Small intestine (tissue), 7 donors: Measurements from ENCODE around the gene PATE1. TPM values are rescaled to one million over a fixed set of nuclear protein-coding genes. Genes with fewer than 3 reads are reported as not detected.

Experiments used
- DNase-seq, 2 donors: peaks; one replicate each; pipeline versions ENCODE4 v3.0.0 to v3.0.0-alpha.2; 2013
- FAIRE-seq: peaks from 2 replicates; lab custom pipeline; 2012; peaks lifted over from hg19 to GRCh38; lab: Jason Lieb, UNC
- H3K27ac ChIP-seq, 3 donors: one replicate each; pipeline ENCODE4 v1.5.1; 2013; ENCODE audit warnings: low read length in 2 of 3, mild to moderate bottlenecking in 2 of 3, control low read depth in 1 of 3, inconsistent platforms in 1 of 3, low read depth in 1 of 3, moderate library complexity in 1 of 3
- H3K27me3 ChIP-seq, 3 donors: one replicate each; pipeline ENCODE4 v1.6.1; 2013; ENCODE audit warnings: low read length in 3 of 3, inconsistent platforms in 1 of 3; ENCODE audit not compliant: control insufficient read depth in 3 of 3, insufficient read depth in 3 of 3
- H3K36me3 ChIP-seq, 3 donors: one replicate each; pipeline ENCODE4 v1.6.1; 2013; ENCODE audit warnings: low read length in 3 of 3, inconsistent platforms in 1 of 3, low read depth in 1 of 3, mild to moderate bottlenecking in 1 of 3, moderate library complexity in 1 of 3; ENCODE audit not compliant: control insufficient read depth in 3 of 3, insufficient read depth in 2 of 3
- H3K4me1 ChIP-seq, 3 donors: one replicate each; pipeline ENCODE4 v1.6.1; 2013; ENCODE audit warnings: low read length in 2 of 3, inconsistent platforms in 1 of 3, low read depth in 1 of 3, mild to moderate bottlenecking in 1 of 3, moderate library complexity in 1 of 3; ENCODE audit not compliant: control insufficient read depth in 3 of 3, insufficient read depth in 2 of 3
- H3K4me3 ChIP-seq, 3 donors: one replicate each; pipeline ENCODE4 v1.5.1; 2013; ENCODE audit warnings: low read length in 3 of 3, control low read depth in 1 of 3, inconsistent platforms in 1 of 3, low read depth in 1 of 3, mild to moderate bottlenecking in 1 of 3, moderate library complexity in 1 of 3
- H3K9me3 ChIP-seq, 2 donors: one replicate each; pipeline ENCODE4 v1.6.1; 2013; ENCODE audit warnings: low read depth in 1 of 2, low read length in 1 of 2; ENCODE audit not compliant: control insufficient read depth in 2 of 2, insufficient read depth in 1 of 2
- WGBS, 3 donors: extraction: QIAGEN DNeasy Blood & Tissue Kit; methylation state at CpG; one replicate each; pipeline ENCODE4 v1.1.7; 2013; 5-methylcytosine and 5-hydroxymethylcytosine counted together
- polyA plus RNA-seq, 4 donors: library from polyadenylated mRNA; stranded (reverse) in 3 of 4; unstranded in 1 of 4; fragments of 200-250 nt in 3 of 4; fragments of 120-200 nt in 1 of 4; gene quantifications; one replicate each; pipeline versions ENCODE4 v1.2.1 to v1.2.3, GENCODE V29; 2013
- donor health status: healthy with polysubstance abuse.
- donor health status: control.
- donor health status: control.
- donor health status: Bipolar disorder and iron deficiency.
- donor health status: healthy.

PATE1 gene
- polyA plus RNA-seq, 4 donors = not detected

- Histone ChIP-seq H3K9me3 (no peaks in the 10 kb centered on the region), H3K4me1 (no peaks in the 10 kb centered on the region)
- no peak for FAIRE-seq
Observed at GRCh38 chr11:125743681-125744080, 2.4 kb upstream of the PATE1 start.

GRCh38 chr11:125750629-125751028 is 4.5 kb downstream of the PATE1 start:
- 17 to 39% (median 37%) methylated on average over 2 of the region's 2 CpGs for WGBS, 3 donors
- FAIRE-seq = no peak
- no peaks in the 10 kb centered on the region for H3K9me3 ChIP-seq
- no peak overlapping the region for H3K27ac ChIP-seq
- H3K4me3 ChIP-seq = no peak overlapping the region
- no peak for DNase-seq
- no peaks in the 10 kb centered on the region for H3K27me3 ChIP-seq
- no peaks in the 10 kb centered on the region for H3K4me1 ChIP-seq
- no peaks in the 10 kb centered on the region for H3K36me3 ChIP-seq

More at GRCh38 chr11:125743681-125744080, 2.4 kb upstream of the PATE1 start:
- Histone ChIP-seq H3K4me3 (no peak overlapping the region), H3K36me3 (no peaks in the 10 kb centered on the region), H3K27me3 (no peaks in the 10 kb centered on the region), H3K27ac (no peak overlapping the region)
- no peak for DNase-seq
- WGBS, 3 donors = 77 to 92% (median 89%) methylated on average over 1 of the region's 1 CpG

GRCh38 chr11:125756050-125756449 is 10.0 kb downstream of the PATE1 start:
- H3K4me3 ChIP-seq = no peak overlapping the region
- H3K36me3 ChIP-seq = no peaks in the 10 kb centered on the region
- 63 to 78% (median 68%) methylated on average over 7 of the region's 7 CpGs for WGBS, 3 donors
- DNase-seq = no peak
- no peaks in the 10 kb centered on the region for H3K4me1 ChIP-seq
- H3K27ac ChIP-seq = no peak overlapping the region
- H3K27me3 ChIP-seq = peaks cover 0 to 2% (median 0%) of the 10 kb centered on the region in 3 donors
- FAIRE-seq = no peak
- no peaks in the 10 kb centered on the region for H3K9me3 ChIP-seq

- FAIRE-seq = no peak
- Histone ChIP-seq H3K27ac (no peak overlapping the region), H3K4me1 (no peaks in the 10 kb centered on the region), H3K36me3 (no peaks in the 10 kb centered on the region), H3K27me3 (no peaks in the 10 kb centered on the region), H3K4me3 (no peak overlapping the region), H3K9me3 (no peaks in the 10 kb centered on the region)
- no peak for DNase-seq
- WGBS, 3 donors = 68 to 88% (median 84%) methylated on average over 1 of the region's 1 CpG
Observed at GRCh38 chr11:125762445-125762844, 16.4 kb downstream of the PATE1 start.

GRCh38 chr11:125763483-125763882 is 17.4 kb downstream of the PATE1 start:
- H3K27ac ChIP-seq = no peak overlapping the region
- FAIRE-seq = no peak
- WGBS, 3 donors = 85 to 89% (median 86%) methylated on average over 2 of the region's 2 CpGs
- no peaks in the 10 kb centered on the region for H3K27me3 ChIP-seq
- no peak overlapping the region for H3K4me3 ChIP-seq
- no peaks in the 10 kb centered on the region for H3K36me3 ChIP-seq
- DNase-seq = no peak
- no peaks in the 10 kb centered on the region for H3K4me1 ChIP-seq
- H3K9me3 ChIP-seq = no peaks in the 10 kb centered on the region

GRCh38 chr11:125766251-125766650 is 20.2 kb downstream of the PATE1 start:
- Histone ChIP-seq H3K27ac (no peak overlapping the region), H3K4me3 (no peak overlapping the region), H3K27me3 (peaks cover 0 to 2% (median 0%) of the 10 kb centered on the region in 3 donors), H3K36me3 (no peaks in the 10 kb centered on the region), H3K9me3 (no peaks in the 10 kb centered on the region), H3K4me1 (no peaks in the 10 kb centered on the region)
- DNase-seq = no peak
- FAIRE-seq = no peak
- 62 to 73% (median 71%) methylated on average over 1 of the region's 1 CpG for WGBS, 3 donors

- H3K9me3 ChIP-seq = no peaks in the 10 kb centered on the region
- FAIRE-seq (no peak), DNase-seq (no peak)
- H3K27ac ChIP-seq = no peak overlapping the region
- no peaks in the 10 kb centered on the region for H3K36me3 ChIP-seq
- H3K27me3 ChIP-seq = peaks cover 0 to 2% (median 0%) of the 10 kb centered on the region in 3 donors
- no peak overlapping the region for H3K4me3 ChIP-seq
- H3K4me1 ChIP-seq = no peaks in the 10 kb centered on the region
- WGBS, 3 donors = 28 to 52% (median 34%) methylated on average over 10 of the region's 10 CpGs
Observed at GRCh38 chr11:125768336-125769046, 22.4 kb downstream of the PATE1 start.

GRCh38 chr11:125770583-125770982 is 24.5 kb downstream of the PATE1 start:
- FAIRE-seq (no peak), DNase-seq (no peak)
- H3K4me3 ChIP-seq = no peak overlapping the region
- peaks cover 0 to 2% (median 0%) of the 10 kb centered on the region in 3 donors for H3K27me3 ChIP-seq
- H3K36me3 ChIP-seq = no peaks in the 10 kb centered on the region
- no peak overlapping the region for H3K27ac ChIP-seq
- H3K4me1 ChIP-seq = no peaks in the 10 kb centered on the region
- 62 to 77% (median 74%) methylated on average over 2 of the region's 2 CpGs for WGBS, 3 donors
- no peaks in the 10 kb centered on the region for H3K9me3 ChIP-seq
